HG03521 (cell line): ENCODE data around the gene SRSF7.
"Not testable (repeated sequence)": the region's sequence is repeated elsewhere in the genome, so short reads cannot be mapped to it uniquely, and the experiment has no call there.

Experiments used
- ATAC-seq: cut with Tn5 transposase; IDR thresholded peaks from one replicate; pipeline ENCODE4 v1.9.1; 2021; ENCODE audit warnings: mild to moderate bottlenecking, moderate library complexity; ENCODE audit not compliant: unreplicated experiment

SRSF7 gene

DNA sequence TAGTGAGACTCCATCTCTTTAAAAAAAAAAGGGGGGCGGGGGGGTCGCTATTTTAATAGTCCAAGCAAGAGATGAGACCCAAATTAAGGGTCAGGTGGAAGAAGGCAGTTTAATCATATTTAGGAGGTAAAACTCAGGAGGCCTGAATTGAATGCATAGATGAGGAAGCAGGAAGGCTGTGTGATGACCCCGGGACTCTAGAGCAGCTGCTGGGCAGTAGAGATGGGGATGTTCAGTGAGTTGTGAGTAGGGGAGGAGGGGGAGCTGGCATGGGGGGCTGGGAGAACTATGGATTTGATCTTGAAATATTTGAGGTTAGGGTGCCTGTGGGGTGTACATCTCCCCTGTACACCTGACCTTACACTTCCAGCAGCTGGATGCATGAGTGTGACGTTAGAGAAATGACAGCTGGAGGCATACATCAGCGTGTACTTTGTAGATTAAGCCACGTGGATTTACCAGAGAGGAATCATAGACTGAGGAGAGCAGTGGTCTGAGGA, 44.3 kb downstream of the SRSF7 start:
- no peak for ATAC-seq

DNA sequence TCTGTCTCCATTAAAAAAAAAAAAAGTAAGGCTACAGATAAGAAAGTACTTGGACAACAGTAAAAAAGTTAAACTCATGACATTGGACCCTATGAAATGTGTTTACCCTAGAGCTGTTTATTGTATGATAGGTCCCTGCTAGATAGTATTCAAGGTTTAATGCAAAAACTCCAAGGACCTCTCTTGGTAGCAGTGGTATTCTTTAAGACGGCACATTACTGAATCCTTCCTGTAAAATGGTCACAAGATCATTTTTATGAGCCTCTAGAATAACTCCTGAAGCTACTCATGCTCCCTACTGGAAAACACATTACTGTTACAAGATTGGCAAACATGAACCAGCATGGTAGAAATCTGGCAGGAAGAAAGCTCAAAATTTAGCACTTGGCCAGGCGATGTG, 46.5 kb downstream of the SRSF7 start:
- ATAC-seq, result no peak

DNA sequence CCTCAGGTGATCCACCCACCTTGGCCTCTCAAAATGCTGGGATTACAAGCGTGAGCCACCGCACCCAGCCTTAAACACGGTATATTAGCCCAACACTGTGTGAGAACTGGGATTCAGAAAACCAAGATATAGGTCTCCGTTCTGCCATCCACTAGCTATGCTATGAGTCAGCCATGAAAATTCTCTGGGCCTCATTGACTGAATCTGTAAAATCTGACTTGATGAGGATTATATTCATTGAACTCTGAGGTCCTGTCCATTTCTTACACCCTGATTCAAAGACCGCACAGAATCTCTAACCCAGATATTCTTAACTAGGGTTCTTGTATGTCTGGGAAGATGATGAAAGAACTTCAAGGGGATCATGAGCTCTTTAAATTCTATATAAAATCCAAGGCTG, 47.8 kb downstream of the SRSF7 start:
- not testable (repeated sequence) for ATAC-seq

DNA sequence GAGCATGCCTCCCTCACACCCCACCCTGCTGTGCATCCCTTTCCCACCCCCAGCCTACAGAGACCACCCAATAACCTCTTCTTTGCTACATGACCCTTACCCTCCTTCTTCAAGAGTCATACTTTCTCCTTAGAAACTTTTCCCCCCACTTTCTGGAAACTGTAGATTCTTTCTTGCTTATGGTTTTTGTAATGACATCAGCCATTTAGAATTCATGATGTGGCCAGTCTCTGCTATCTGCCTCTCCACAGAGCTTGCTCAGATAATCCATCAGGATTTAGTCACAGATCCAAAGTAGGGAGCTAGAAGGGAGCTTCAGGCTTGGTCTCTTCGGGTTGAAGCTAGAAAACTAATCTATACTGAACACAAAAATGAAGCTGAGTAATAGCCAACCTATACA, 48.7 kb downstream of the SRSF7 start:
- no peak for ATAC-seq

DNA sequence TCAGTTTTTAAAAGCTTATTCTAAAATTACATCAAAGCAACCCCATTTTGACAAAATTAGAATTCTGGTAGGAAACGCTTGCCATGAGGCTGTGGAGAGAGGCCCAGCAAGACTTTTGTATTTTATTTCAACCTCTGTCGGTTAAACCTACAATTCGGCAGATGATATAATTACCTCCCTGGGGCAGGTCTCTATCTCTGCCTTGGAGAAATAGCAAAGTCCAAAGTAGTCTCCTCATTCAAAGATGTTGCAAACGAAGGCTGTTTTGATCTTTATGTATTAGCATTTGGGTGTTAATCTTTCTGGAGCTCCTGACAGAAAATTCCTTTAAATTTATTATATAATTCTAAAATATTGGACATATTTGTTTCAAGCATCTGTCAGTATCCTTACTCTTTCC, 49.6 kb downstream of the SRSF7 start:
- ATAC-seq, result no peak

DNA sequence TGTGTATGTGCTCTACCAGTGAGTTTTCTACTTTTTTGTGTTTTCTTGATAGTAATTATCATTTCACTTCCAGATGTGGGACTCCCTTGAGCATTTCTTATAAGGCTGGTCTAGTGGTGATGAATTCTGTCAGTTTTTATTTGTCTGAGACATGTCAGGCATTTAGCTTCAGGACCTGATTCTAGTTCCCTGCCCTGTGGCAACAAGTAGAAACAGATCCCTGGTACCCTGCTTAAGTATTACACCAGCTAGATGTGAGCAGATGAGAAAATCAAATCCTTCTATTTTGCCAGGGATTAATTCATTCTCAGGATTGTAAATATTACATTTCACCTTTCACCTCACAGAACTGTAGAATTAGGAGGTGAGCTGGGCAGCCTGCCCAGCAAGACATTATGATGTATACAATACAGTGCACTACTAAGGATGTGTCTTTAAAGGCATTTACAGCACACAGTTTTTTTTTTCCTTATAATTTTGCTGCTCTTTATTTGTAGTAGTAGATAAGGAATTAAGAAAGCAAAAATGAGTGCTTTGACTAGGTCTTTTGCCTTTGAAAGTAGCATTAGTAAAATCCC, 50.2 kb downstream of the SRSF7 start:
- no peak for ATAC-seq

DNA sequence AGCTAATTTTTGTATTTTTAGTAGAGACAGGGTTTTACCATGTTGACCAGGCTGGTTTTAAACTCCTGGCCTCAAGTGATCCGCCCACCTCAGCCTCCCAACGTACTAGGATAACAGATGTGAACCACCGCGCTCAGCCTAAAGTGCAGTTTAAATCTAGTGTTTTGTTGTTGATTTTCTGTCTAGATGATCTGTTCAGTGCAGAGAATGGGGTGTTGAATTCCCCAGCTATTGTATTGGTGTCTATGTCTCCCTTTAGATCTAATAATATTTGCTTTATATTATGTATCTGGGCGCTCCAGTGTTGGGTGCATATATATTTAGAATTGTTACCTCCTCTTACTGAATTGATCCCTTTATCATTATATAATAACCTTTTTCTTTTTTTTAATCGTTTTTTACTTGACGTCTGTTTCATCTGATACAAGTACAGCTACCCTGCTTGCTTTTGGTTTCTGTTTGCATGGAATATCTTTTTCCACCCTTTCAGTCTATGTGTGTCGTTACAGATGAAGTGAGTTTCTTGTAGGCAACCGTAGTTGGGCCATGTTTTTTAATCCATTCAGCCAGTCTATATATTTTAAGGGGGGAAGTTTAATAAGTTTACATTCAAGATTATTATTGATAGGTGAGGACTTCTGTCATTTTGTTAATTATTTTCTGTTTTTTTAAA, 50.9 kb downstream of the SRSF7 start:
- no peak for ATAC-seq

DNA sequence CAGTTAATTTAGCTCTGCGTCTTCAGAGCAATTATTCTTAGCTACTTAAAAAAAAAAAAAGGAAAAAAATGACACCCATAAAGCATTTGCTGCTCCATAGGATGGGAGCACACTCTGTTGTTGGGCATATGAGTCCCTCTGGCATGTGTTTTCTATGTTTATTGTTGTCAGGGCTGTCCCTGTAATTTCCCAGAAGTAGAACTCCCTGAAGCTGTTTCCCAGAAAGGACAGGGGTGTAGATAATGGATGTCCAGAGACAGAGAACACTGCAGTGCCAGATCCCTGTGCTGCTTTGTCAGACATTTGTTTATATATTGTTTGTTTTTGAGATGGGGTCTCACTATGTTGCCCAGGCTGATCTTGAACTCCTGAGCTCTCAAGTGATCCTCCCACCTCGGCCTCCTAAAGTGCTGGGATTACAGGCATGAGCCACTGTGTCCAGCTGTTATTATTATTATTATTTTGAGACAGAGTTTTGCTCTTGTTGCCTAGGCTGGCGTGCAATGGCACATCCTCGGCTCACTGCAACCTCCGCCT, 52.6 kb downstream of the SRSF7 start:
- ATAC-seq, result no peak

DNA sequence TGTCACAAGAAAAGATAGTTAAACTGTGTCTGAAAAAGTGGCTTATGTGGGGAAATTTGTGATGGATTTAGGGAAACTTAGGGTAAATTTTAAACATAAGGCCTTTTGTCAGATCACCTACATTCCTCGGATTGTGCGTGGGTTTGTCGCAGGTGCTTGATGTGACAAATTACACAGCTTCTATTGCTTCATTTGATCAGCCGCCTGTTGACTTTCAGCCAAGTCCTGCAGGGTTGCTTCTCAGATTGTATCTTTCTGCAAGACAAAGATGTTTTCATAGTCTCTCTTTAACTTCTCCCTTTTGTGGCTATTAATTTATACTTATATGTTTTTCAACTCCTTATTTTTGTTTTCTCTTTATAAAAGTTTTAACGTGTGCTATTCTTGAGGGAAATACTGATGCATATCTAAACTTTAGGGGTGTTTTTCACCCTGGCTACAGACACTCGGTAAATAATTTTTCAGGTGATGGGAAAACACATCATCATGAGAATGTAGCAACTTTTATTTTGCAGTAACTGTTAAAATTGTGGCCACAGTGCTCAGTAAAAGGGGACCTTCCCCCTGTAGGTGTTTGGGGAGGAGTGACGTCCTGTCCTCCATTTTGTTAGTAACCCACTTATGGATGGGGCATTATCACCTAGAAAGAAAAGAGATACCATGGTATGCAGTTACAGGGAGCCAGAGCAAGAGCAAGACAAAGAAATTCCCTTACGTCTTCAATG, 53.9 kb downstream of the SRSF7 start:
- ATAC-seq, result no peak
